Measurements from ENCODE around the gene MINDY2. TPM values are rescaled to one million over a fixed set of nuclear protein-coding genes. Genes with fewer than 3 reads are reported as not detected.

Gene MINDY2
- total RNA-seq, 1 donor from 2014 or later, result 29.3 TPM

DNA sequence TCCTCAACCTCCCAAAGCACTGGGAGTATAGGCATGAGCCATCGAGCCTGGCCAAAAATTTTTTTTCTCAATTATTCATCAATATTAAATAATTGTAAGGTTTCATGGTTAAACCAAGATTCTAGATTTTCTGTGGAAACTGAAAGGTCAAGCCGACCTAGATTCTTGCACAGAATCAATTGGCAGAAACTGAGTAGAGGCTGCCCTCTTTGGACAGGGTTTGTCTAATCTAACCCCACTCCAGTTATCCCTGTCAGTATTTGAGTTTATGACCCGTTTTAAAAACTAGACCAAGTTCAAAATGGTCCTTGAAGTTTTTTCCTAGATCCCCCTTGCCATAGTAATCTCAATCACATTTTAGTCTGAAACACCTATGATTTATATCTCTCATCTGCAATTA, 13.0 kb upstream of the MINDY2 start:
- Mint-ChIP-seq H3K36me3 (no peaks in the 10 kb centered on the region), H3K27me3 (ENCODE audit: low read depth) (no peaks in the 10 kb centered on the region), H3K4me3 (no peak overlapping the region), H3K9me3 (peaks cover 2% of the 10 kb centered on the region), H3K27ac (no peak overlapping the region), H3K4me1 (peaks cover 2% of the 10 kb centered on the region)
- TF ChIP-seq, protein P1, sequence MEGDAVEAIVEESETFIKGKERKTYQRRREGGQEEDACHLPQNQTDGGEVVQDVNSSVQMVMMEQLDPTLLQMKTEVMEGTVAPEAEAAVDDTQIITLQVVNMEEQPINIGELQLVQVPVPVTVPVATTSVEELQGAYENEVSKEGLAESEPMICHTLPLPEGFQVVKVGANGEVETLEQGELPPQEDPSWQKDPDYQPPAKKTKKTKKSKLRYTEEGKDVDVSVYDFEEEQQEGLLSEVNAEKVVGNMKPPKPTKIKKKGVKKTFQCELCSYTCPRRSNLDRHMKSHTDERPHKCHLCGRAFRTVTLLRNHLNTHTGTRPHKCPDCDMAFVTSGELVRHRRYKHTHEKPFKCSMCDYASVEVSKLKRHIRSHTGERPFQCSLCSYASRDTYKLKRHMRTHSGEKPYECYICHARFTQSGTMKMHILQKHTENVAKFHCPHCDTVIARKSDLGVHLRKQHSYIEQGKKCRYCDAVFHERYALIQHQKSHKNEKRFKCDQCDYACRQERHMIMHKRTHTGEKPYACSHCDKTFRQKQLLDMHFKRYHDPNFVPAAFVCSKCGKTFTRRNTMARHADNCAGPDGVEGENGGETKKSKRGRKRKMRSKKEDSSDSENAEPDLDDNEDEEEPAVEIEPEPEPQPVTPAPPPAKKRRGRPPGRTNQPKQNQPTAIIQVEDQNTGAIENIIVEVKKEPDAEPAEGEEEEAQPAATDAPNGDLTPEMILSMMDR (IDR thresholded peaks at IDR 0.05; ENCODE audit: unreplicated experiment), result no peak
- no peak for DNase-seq (ENCODE audit: low spot score in 2 of 2, unreplicated experiment in 2 of 2)

DNA sequence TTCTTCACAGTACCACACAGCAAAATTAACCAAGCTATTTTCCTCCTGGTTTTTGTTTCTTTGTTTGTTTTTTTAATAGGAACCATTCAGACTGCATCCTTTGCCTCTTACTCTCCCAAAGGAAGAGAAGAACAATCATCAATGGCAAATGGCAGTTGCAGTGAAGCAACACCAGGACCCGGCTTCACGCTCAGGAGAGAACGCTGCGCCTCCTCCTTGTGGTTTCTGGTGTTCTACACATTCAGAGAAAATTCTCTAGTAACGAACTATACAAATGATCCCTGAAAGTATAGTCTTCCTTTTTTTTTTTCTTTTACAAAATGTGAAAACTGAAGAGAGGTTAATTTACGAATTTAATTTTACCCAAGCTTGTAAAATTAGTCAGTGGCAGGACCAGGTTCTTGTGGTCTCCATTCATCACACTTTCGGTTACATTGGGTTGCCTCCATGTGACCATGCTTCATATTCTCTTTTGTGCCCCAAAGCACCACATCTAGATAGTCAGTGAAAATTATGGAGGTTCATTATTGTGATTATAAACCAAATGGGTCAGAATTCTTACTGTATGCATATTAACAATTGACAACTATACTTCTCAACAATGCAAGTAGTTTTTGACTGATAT, 10.6 kb upstream of the MINDY2 start:
- H3K9me3 Mint-ChIP-seq, result peaks cover 12% of the 10 kb centered on the region
- DNase-seq (ENCODE audit: low spot score in 2 of 2, unreplicated experiment in 2 of 2), result no peak
- H3K4me3 Mint-ChIP-seq, result no peak overlapping the region
- H3K36me3 Mint-ChIP-seq, result peaks cover 4% of the 10 kb centered on the region
- no peaks in the 10 kb centered on the region for H3K27me3 Mint-ChIP-seq (ENCODE audit: low read depth)
- H3K27ac Mint-ChIP-seq, result no peak overlapping the region
- TF ChIP-seq, protein P1 (IDR thresholded peaks at IDR 0.05; ENCODE audit: unreplicated experiment), result no peak
- peaks cover 2% of the 10 kb centered on the region for H3K4me1 Mint-ChIP-seq

DNA sequence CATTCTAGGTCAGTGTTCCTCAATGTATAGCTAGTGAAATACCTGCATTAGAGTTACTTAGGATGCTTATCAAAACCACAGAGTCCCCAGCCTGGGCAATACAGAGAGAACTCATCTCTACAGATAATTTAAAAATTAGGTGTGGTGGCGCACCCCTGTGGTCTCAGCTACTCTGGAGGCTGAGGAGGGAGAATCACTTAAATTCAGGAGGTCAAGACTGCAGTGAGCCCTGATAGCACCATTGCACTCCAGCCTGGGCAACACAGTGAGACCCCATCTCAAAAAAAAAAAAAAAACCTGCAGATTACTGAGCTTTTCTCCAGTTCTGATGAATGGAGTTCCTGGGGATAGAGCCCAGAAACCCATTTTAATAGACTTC, 10.1 kb upstream of the MINDY2 start:
- Mint-ChIP-seq H3K36me3 (peaks cover 4% of the 10 kb centered on the region), H3K4me1 (peaks cover 2% of the 10 kb centered on the region), H3K4me3 (no peak overlapping the region), H3K9me3 (peaks cover 16% of the 10 kb centered on the region), H3K27ac (no peak overlapping the region), H3K27me3 (ENCODE audit: low read depth) (no peaks in the 10 kb centered on the region)
- DNase-seq (ENCODE audit: low spot score in 2 of 2, unreplicated experiment in 2 of 2), result no peak
- TF ChIP-seq, protein P1 (IDR thresholded peaks at IDR 0.05; ENCODE audit: unreplicated experiment), result no peak

DNA sequence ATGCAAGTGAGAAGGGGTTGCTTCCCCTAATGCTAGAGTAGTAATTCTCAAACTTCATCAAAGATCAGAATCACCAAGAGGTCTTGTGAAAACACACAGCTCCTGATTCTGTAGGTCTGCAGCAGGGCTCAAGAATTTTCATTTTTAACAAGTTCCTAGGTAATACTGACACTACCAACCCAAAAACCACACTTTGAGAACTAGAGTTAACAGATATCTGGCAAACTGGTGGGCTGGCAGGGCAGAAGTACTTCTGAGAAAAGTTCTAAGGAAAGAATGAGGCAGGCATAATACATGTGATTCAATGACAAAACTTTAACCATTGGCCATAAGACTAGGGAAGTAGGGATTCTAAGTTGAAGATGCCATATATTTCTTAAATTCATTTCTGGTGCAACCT, 8.8 kb upstream of the MINDY2 start:
- TF ChIP-seq, protein P1 (IDR thresholded peaks at IDR 0.05; ENCODE audit: unreplicated experiment), result no peak
- DNase-seq (ENCODE audit: low spot score in 2 of 2, unreplicated experiment in 2 of 2), result no peak
- Mint-ChIP-seq H3K27me3 (ENCODE audit: low read depth) (no peaks in the 10 kb centered on the region), H3K36me3 (peaks cover 4% of the 10 kb centered on the region), H3K27ac (no peak overlapping the region), H3K9me3 (peaks cover 21% of the 10 kb centered on the region), H3K4me3 (no peak overlapping the region), H3K4me1 (no peaks in the 10 kb centered on the region)

DNA sequence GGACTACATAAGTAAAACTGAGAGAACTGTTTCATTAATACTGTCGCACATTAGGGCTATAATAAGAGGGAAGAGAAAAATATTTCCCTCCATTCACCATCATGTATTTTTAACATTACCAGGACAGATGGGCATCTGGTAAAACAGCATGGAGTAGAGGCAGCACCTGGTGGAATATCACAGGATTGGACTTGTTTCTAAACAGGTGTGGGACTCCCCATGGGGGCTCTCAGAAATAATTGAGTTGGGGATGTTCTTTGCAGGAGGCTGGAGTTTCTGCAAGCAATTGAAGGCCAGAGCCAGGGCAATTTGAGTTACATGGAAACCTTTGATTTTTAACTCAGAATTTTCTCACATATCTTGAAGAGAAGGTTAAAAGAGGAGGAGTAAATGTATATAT, 8.4 kb upstream of the MINDY2 start:
- Mint-ChIP-seq H3K36me3 (peaks cover 4% of the 10 kb centered on the region), H3K9me3 (peaks cover 21% of the 10 kb centered on the region), H3K27ac (no peak overlapping the region), H3K4me1 (no peaks in the 10 kb centered on the region), H3K4me3 (no peak overlapping the region), H3K27me3 (ENCODE audit: low read depth) (no peaks in the 10 kb centered on the region)
- DNase-seq (ENCODE audit: low spot score in 2 of 2, unreplicated experiment in 2 of 2), result no peak
- TF ChIP-seq, protein P1 (IDR thresholded peaks at IDR 0.05; ENCODE audit: unreplicated experiment), result no peak

DNA sequence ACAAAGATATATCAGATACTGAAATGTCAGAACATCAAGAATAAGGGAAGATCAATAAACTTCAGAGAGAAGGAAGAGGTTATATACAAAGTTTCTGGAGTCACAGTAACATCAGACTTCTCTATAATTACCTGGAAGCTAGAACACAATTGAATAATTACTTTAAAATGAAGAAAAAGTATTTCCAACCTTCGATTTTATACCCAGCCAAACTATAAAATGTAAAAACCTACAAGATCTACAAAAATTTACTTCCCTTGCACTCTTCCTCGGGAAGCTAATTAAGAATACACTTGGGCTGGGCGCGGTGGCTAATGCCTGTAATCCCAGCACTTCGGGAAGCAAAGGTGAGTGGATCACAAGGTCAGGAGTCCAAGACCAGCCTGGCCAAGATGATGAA, 6.6 kb upstream of the MINDY2 start:
- TF ChIP-seq, protein P1 (IDR thresholded peaks at IDR 0.05; ENCODE audit: unreplicated experiment), result no peak
- peaks cover 21% of the 10 kb centered on the region for H3K9me3 Mint-ChIP-seq
- peaks cover 4% of the 10 kb centered on the region for H3K4me1 Mint-ChIP-seq
- no peak overlapping the region for H3K27ac Mint-ChIP-seq
- H3K36me3 Mint-ChIP-seq, result peaks cover 4% of the 10 kb centered on the region
- DNase-seq (ENCODE audit: low spot score in 2 of 2, unreplicated experiment in 2 of 2), result no peak
- H3K27me3 Mint-ChIP-seq (ENCODE audit: low read depth), result no peaks in the 10 kb centered on the region
- H3K4me3 Mint-ChIP-seq, result no peak overlapping the region
